NT2/D1 (cell line): ENCODE measurements around the gene ILF2.

ENCODE experiments used
- YY1 ChIP-seq: IDR thresholded peaks from 2 replicates; pipeline ENCODE4 v1.6.1; 2011; ENCODE audit not compliant: insufficient read length, insufficient read depth
- ZNF274 ChIP-seq: IDR thresholded peaks from 2 replicates; pipeline ENCODE4 v1.6.1; 2011; ENCODE audit warnings: mild to moderate bottlenecking, low read depth, low read length

- TF ChIP-seq ZNF274 (no peak), YY1 (no peak)
These were observed 40.2 kb upstream of the ILF2 start for GRCh38 chr1:153711026-153711425.
